Measurements from ENCODE around the gene ABCB4.

GRCh38 chr7:87471473-87471872 lies 4.0 kb downstream of the ABCB4 start:
- TF ChIP-seq CTCF (IDR thresholded peaks at IDR 0.05), result no peak
- TF ChIP-seq POLR2A (IDR thresholded peaks at IDR 0.05), result no peak

Measured in thyroid gland (tissue), 4 donors.